GM06990 (cell line): ENCODE measurements around the gene IRAK1BP1.
"Not testable (repeated sequence)": the region's sequence is repeated elsewhere in the genome, so short reads cannot be mapped to it uniquely, and the experiment has no call there.

ENCODE experiments used
- DNase-seq: peaks from one replicate; pipeline ENCODE4 v3.0.0-alpha.2; 2011; ENCODE audit not compliant: insufficient read length; ENCODE audit errors: extremely low read depth
- H3K27me3 ChIP-seq: replicated peaks from 2 replicates; pipeline ENCODE4 v1.6.0; 2011; ENCODE audit warnings: low read length; ENCODE audit not compliant: control insufficient read depth, insufficient read depth
- H3K36me3 ChIP-seq: 2 replicates; pipeline ENCODE4 v1.5.1; 2011; ENCODE audit warnings: low read length; ENCODE audit not compliant: control insufficient read depth, insufficient read depth
- H3K4me3 ChIP-seq: replicated peaks from 2 replicates; pipeline ENCODE4 v1.5.1; 2011; ENCODE audit warnings: low read depth, mild to moderate bottlenecking, control low read depth, low read length
- TF ChIP-seq, protein P1 (sequence below): IDR thresholded peaks from 2 replicates; pipeline ENCODE4 v1.5.1; 2011; ENCODE audit warnings: low read length, control low read depth, mild to moderate bottlenecking, inconsistent platforms; ENCODE audit not compliant: insufficient read depth, poor library complexity, severe bottlenecking

Gene IRAK1BP1

DNA sequence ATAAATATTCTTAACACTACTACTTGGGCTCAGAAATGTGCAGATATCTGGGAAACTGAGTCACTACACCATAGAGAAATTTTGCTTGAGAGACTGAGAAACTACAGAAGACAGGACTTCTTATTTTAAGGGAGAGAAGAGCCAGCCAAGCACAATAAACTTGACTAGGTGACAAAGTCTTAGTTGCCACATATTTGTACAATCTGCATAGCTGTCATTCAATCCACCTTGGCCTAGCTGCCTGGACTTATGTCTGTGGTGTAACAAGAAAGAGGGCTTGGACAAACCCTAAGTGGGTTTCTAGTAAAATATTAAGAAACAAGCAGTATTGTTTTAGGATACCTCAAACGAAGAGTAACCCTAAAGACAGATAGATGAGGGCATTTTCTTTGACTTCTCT lies 21.8 kb upstream of the IRAK1BP1 start:
- Histone ChIP-seq H3K36me3 (no peaks in the 10 kb centered on the region), H3K27me3 (no peaks in the 10 kb centered on the region), H3K4me3 (no peak overlapping the region)
- no peak for DNase-seq
- TF ChIP-seq, protein P1, sequence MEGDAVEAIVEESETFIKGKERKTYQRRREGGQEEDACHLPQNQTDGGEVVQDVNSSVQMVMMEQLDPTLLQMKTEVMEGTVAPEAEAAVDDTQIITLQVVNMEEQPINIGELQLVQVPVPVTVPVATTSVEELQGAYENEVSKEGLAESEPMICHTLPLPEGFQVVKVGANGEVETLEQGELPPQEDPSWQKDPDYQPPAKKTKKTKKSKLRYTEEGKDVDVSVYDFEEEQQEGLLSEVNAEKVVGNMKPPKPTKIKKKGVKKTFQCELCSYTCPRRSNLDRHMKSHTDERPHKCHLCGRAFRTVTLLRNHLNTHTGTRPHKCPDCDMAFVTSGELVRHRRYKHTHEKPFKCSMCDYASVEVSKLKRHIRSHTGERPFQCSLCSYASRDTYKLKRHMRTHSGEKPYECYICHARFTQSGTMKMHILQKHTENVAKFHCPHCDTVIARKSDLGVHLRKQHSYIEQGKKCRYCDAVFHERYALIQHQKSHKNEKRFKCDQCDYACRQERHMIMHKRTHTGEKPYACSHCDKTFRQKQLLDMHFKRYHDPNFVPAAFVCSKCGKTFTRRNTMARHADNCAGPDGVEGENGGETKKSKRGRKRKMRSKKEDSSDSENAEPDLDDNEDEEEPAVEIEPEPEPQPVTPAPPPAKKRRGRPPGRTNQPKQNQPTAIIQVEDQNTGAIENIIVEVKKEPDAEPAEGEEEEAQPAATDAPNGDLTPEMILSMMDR = no peak

DNA sequence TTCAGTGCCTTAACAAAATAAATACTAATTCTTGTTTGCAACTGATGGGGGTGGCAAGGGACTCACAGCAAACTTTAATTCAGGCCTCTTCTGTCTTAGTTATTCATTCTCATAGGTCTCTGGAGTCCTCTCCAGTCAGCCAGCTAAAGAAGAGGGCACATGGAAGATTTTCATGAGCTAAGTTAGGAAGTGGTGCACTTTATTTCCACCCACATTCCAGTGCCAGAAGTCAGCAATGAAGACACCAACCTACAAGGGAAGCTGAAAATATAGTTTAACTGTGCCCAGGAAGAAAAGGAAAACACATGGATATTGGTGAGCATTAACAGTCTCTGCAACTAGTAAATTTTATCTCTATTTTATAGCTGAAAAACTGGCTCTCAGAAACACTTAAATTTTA lies 16.7 kb upstream of the IRAK1BP1 start:
- DNase-seq = no peak
- Histone ChIP-seq H3K36me3 (no peaks in the 10 kb centered on the region), H3K27me3 (no peaks in the 10 kb centered on the region), H3K4me3 (no peak overlapping the region)
- TF ChIP-seq, protein P1 = no peak

DNA sequence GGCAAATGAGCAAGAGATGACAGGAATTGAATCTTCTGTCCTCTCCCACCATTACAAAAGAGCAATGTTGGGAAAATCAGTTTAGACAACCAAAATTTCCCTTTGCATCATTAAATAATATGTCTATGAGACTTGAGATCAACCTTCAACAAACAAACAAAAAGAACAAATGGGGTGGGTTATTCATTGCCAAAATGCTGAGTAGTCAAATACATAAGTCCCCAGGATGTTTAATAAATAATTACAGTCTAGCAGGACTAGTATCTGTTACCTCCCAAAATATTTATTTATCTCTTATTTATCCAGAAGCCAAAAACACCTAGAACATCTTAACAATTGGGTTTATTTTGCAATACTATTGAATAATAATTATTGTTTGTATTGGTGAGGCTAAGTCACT lies 16.2 kb upstream of the IRAK1BP1 start:
- DNase-seq = no peak
- no peaks in the 10 kb centered on the region for H3K36me3 ChIP-seq
- H3K4me3 ChIP-seq = no peak overlapping the region
- TF ChIP-seq, protein P1 = no peak
- no peaks in the 10 kb centered on the region for H3K27me3 ChIP-seq

GRCh38 chr6:78854546-78854945 lies 12.8 kb upstream of the IRAK1BP1 start:
- no peaks in the 10 kb centered on the region for H3K36me3 ChIP-seq
- H3K4me3 ChIP-seq = no peak overlapping the region
- no peak for DNase-seq
- H3K27me3 ChIP-seq = no peaks in the 10 kb centered on the region
- TF ChIP-seq, protein P1 = no peak

GRCh38 chr6:78858339-78858938 lies 8.9 kb upstream of the IRAK1BP1 start:
- H3K27me3 ChIP-seq, H3K36me3 ChIP-seq, H3K4me3 ChIP-seq, DNase-seq: not testable (repeated sequence)

GRCh38 chr6:78861509-78861908 lies 5.8 kb upstream of the IRAK1BP1 start:
- H3K36me3 ChIP-seq = no peaks in the 10 kb centered on the region
- no peaks in the 10 kb centered on the region for H3K27me3 ChIP-seq
- no peak overlapping the region for H3K4me3 ChIP-seq
- no peak for DNase-seq
- TF ChIP-seq, protein P1 = no peak
